B cell (primary cell): ENCODE measurements around the gene MOGAT1. TPM values are rescaled to one million over a fixed set of nuclear protein-coding genes. Genes with fewer than 3 reads are reported as not detected.
A peak's percentile ranks its signal among the peaks of the same experiment; 100 is the strongest.

ENCODE experiments used
- ATAC-seq: fragments of 200-7000 bp; cut with Tn5 transposase; one replicate; pipeline ENCODE4 v1.10.0; 2021; ENCODE audit warnings: low read depth, mild to moderate bottlenecking, moderate number of reproducible peaks, moderate library complexity
- CTCF ChIA-PET: fragments of 350-600 bp; sonication (Branson Sonifier 250); formaldehyde crosslinking; loops from one replicate; lab custom pipeline; 2021; ENCODE audit warnings: antibody characterized with exemption, inconsistent platforms; lab: Charles Lee
- POLR2A ChIA-PET: fragments of 350-600 bp; sonication (Branson Sonifier 250); formaldehyde crosslinking; loops from one replicate; lab custom pipeline; 2021; ENCODE audit warnings: antibody characterized with exemption; lab: Charles Lee
- DNase-seq: peaks from one replicate; pipeline ENCODE4 v3.0.0; 2013
- H2AFZ ChIP-seq: 2 replicates; pipeline ENCODE4 v1.6.1; 2012; ENCODE audit warnings: mild to moderate bottlenecking, low read depth, low read length; ENCODE audit not compliant: insufficient read depth, poor library complexity, severe bottlenecking
- H3K27ac ChIP-seq, 2 donors: 1 replicate in 1 of 2; 2 replicates in 1 of 2; pipeline ENCODE4 v1.5.1; 2012 to 2013; ENCODE audit warnings: low read length in 2 of 2, mild to moderate bottlenecking in 2 of 2, moderate library complexity in 1 of 2
- H3K27me3 ChIP-seq, 4 experiments: fragments of 200-600 bp in 1 of 4; sonication (generic) in 1 of 4; replicated peaks in 1 of 4; 1 replicate in 2 of 4; 2 replicates in 2 of 4; pipeline versions ENCODE4 v1.6.1 to v1.7.0; 2013 to 2016; ENCODE audit warnings: low read length in 3 of 4, mild to moderate bottlenecking in 2 of 4, mixed read lengths in 1 of 4, moderate library complexity in 1 of 4; ENCODE audit not compliant: insufficient read depth in 4 of 4, control insufficient read depth in 3 of 4; ENCODE audit errors: control extremely low read depth in 1 of 4
- H3K36me3 ChIP-seq, 2 experiments: replicated peaks in 1 of 2; 1 replicate in 1 of 2; 2 replicates in 1 of 2; pipeline versions ENCODE4 v1.6.1 to v1.7.1; 2013; ENCODE audit warnings: low read length in 1 of 2; ENCODE audit not compliant: insufficient read depth in 2 of 2, control insufficient read depth in 1 of 2; ENCODE audit errors: control extremely low read depth in 1 of 2, extremely low read depth in 1 of 2
- H3K4me1 ChIP-seq, 2 donors: fragments of 200-600 bp in 1 of 2; sonication (generic) in 1 of 2; 1 replicate in 1 of 2; 2 replicates in 1 of 2; pipeline versions ENCODE4 v1.5.1 to v1.6.1; 2013 to 2017; ENCODE audit warnings: low read length in 2 of 2; ENCODE audit not compliant: control insufficient read depth in 2 of 2, insufficient read depth in 2 of 2
- H3K4me2 ChIP-seq: replicated peaks from 2 replicates; pipeline ENCODE3; 2012; ENCODE audit warnings: mild to moderate bottlenecking, low read depth, low read length; ENCODE audit not compliant: poor library complexity, severe bottlenecking
- H3K4me3 ChIP-seq, 5 experiments: fragments of 200-600 bp in 1 of 5; sonication (generic) in 1 of 5; 1 replicate in 3 of 5; 2 replicates in 2 of 5; pipeline versions ENCODE4 v1.5.1 to v1.7.0; 2011 to 2016; ENCODE audit warnings: low read length in 4 of 5, mild to moderate bottlenecking in 4 of 5, low read depth in 2 of 5, control low read depth in 1 of 5, moderate library complexity in 1 of 5; ENCODE audit not compliant: insufficient read depth in 1 of 5; ENCODE audit errors: control extremely low read depth in 1 of 5, extremely low read depth in 1 of 5
- H3K79me2 ChIP-seq: fragments of 200-600 bp; sonication (generic); one replicate; pipeline ENCODE4 v1.6.0; 2016; ENCODE audit warnings: low read length; ENCODE audit not compliant: control insufficient read depth, insufficient read depth
- H3K9ac ChIP-seq: fragments of 200-600 bp; sonication (generic); 2 replicates; pipeline ENCODE4 v1.6.1; 2017; ENCODE audit warnings: mild to moderate bottlenecking, low read length, moderate library complexity
- H3K9me3 ChIP-seq, 3 donors: one replicate each; pipeline versions ENCODE4 v1.6.1 to v1.7.1; 2013; ENCODE audit warnings: low read length in 2 of 3; ENCODE audit not compliant: control insufficient read depth in 2 of 3, insufficient read depth in 1 of 3; ENCODE audit errors: control extremely low read depth in 1 of 3
- H4K20me1 ChIP-seq: 2 replicates; pipeline ENCODE4 v1.6.0; 2012; ENCODE audit warnings: mild to moderate bottlenecking, low read length; ENCODE audit not compliant: insufficient read depth, control insufficient read depth, poor library complexity, severe bottlenecking
- H3K27ac Mint-ChIP-seq: one replicate; pipeline ENCODE4 v1.8.0; 2021; ENCODE audit warnings: mixed read lengths
- H3K27me3 Mint-ChIP-seq: one replicate; pipeline ENCODE4 v1.8.0; 2021; ENCODE audit warnings: mixed read lengths
- H3K4me1 Mint-ChIP-seq: one replicate; pipeline ENCODE4 v1.8.0; 2021; ENCODE audit warnings: mixed read lengths
- H3K4me3 Mint-ChIP-seq: one replicate; pipeline ENCODE4 v1.8.0; 2021; ENCODE audit warnings: mixed read lengths
- H3K9me3 Mint-ChIP-seq: one replicate; pipeline ENCODE4 v1.8.0; 2022; ENCODE audit warnings: mixed read lengths; ENCODE audit not compliant: insufficient read depth
- EZH2 ChIP-seq: IDR thresholded peaks from 2 replicates; pipeline ENCODE4 v1.6.1; 2012; ENCODE audit warnings: borderline replicate concordance, low read depth, mild to moderate bottlenecking, moderate library complexity, low read length; ENCODE audit not compliant: insufficient read depth, poor library complexity, severe bottlenecking
- WGBS: methylation state at CpG from one replicate; pipeline ENCODE4 v1.1.5; 2013; ENCODE audit warnings: missing lambda C conversion rate; ENCODE audit not compliant: insufficient coverage; 5-methylcytosine and 5-hydroxymethylcytosine counted together
- intact Hi-C: fragments of 100-400 bp; cut with micrococcal nuclease; formaldehyde crosslinking; loops from one replicate; pipeline ENCODE4 v1.10.0; 2022
- polyA minus RNA-seq: library from RNA; depleted of rRNA, polyadenylated mRNA; stranded (reverse); fragments of >200 nt; gene quantifications from 2 replicates; pipeline ENCODE4 v1.2.3, GENCODE V29; 2012
- polyA plus RNA-seq: library from polyadenylated mRNA; depleted of rRNA; stranded (reverse); fragments of >200 nt; gene quantifications from 2 replicates; pipeline ENCODE4 v1.2.3, GENCODE V29; 2012
- total RNA-seq, 2 donors: library from RNA; stranded (reverse); fragments of 120-200 nt in 1 of 2; gene quantifications; 1 replicate in 1 of 2; 2 replicates in 1 of 2; pipeline versions ENCODE4 v1.2.3 to v1.2.4, GENCODE V29; 2013 to 2022
- TF ChIP-seq, protein P1 (sequence below): fragments of 200-600 bp; IDR thresholded peaks from one replicate; pipeline ENCODE4 v1.8.0; 2022; ENCODE audit warnings: antibody characterized with exemption, mild to moderate bottlenecking

Gene MOGAT1, protein sequence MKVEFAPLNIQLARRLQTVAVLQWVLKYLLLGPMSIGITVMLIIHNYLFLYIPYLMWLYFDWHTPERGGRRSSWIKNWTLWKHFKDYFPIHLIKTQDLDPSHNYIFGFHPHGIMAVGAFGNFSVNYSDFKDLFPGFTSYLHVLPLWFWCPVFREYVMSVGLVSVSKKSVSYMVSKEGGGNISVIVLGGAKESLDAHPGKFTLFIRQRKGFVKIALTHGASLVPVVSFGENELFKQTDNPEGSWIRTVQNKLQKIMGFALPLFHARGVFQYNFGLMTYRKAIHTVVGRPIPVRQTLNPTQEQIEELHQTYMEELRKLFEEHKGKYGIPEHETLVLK
- total RNA-seq (not detected in 2 replicates), polyA plus RNA-seq (not detected in 2 replicates), polyA minus RNA-seq (not detected in 2 replicates)
- total RNA-seq (2013), result not detected

DNA sequence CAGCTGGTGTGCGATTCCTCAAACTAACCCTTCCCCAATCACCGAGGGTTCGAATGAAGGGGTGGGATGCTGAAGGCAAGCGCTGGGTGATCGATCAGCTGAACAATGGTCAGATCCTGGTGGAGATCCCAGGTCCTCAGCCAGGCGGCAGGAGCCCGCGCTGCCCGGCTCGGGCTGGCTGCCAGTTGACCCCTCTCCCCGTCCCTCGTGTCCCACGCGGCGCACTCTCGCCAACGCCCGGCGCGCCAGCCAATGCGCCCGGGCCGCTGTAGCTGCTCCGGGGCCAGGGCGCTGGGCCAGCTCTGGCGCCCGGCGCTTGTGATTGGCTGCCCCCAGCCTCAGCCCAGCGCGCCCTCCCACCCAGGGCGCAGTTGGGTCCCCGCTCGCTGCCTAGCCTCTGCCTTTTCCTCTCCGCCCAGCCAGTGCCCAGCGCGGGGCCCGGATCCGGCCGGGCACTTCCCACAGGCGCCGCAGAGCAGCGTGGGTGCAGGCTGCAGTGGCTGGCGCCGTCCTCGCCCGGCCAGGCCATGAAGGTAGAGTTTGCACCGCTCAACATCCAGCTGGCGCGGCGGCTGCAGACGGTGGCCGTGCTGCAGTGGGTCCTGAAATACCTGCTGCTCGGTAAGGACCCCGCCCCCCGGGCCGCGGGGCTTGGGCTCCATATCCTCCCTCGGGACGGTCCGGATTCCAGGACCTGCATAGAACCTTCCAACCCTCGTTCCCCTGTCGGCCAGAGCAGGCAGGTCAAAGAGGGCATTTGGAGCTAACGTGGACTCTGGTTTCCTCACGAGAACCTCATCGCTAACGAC, at the start of gene MOGAT1:
MOGAT1 (plus strand) TSS at position 400 of the 809 bp plus-strand sequence; CDS start at position 528, 128 bp downstream.
- no peaks in the 10 kb centered on the region for H3K36me3 ChIP-seq
- DNase-seq, result no peak
- peaks cover 0 to 4% (median 3%) of the 10 kb centered on the region in 3 donors for H3K9me3 ChIP-seq
- peaks cover 8 to 10% of the 10 kb centered on the region in 2 donors for H3K4me1 ChIP-seq
- peaks cover 0 to 36% (median 30%) of the 10 kb centered on the region in 4 experiments for H3K27me3 ChIP-seq
- ChIA-PET CTCF (interaction anchor here (1.0 kb wide), 1 partner anchor 19 kb away, joined by 4 read pairs; no protein-coding TSS in a partner anchor), POLR2A (no interaction called here)
- ATAC-seq, result no peak
- Mint-ChIP-seq H3K27ac (no peak within 1 kb of the TSS), H3K27me3 (peaks cover 59% of the 10 kb centered on the region), H3K4me1 (peaks cover 10% of the 10 kb centered on the region), H3K4me3 (peak within 1 kb of the TSS; percentile 71), H3K9me3 (no peaks in the 10 kb centered on the region)
- H3K79me2 ChIP-seq, result no peaks in the 10 kb centered on the region
- 5% methylated on average over 64 of the region's 66 CpGs for WGBS
- TF ChIP-seq EZH2, result no peak
- TF ChIP-seq, protein P1, sequence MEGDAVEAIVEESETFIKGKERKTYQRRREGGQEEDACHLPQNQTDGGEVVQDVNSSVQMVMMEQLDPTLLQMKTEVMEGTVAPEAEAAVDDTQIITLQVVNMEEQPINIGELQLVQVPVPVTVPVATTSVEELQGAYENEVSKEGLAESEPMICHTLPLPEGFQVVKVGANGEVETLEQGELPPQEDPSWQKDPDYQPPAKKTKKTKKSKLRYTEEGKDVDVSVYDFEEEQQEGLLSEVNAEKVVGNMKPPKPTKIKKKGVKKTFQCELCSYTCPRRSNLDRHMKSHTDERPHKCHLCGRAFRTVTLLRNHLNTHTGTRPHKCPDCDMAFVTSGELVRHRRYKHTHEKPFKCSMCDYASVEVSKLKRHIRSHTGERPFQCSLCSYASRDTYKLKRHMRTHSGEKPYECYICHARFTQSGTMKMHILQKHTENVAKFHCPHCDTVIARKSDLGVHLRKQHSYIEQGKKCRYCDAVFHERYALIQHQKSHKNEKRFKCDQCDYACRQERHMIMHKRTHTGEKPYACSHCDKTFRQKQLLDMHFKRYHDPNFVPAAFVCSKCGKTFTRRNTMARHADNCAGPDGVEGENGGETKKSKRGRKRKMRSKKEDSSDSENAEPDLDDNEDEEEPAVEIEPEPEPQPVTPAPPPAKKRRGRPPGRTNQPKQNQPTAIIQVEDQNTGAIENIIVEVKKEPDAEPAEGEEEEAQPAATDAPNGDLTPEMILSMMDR, result no peak
- peak within 1 kb of the TSS; percentile 30 for H2AFZ ChIP-seq
- peak within 1 kb of the TSS; percentile 72 for H3K4me2 ChIP-seq
- peak within 1 kb of the TSS; percentile 34 for H3K9ac ChIP-seq
- no peak within 1 kb of the TSS for H3K27ac ChIP-seq
- peak within 1 kb of the TSS in 4 of 5 experiments; percentile 14 to 46 (median 24) for H3K4me3 ChIP-seq
- H4K20me1 ChIP-seq, result no peaks in the 10 kb centered on the region
- intact Hi-C loops, result no loop called here
